Globus pallidus (tissue), 1 donor: ENCODE data around the gene TRPM3.
"Not testable (repeated sequence)": the region's sequence is repeated elsewhere in the genome, so short reads cannot be mapped to it uniquely, and the experiment has no call there.

ENCODE experiments used
- DNase-seq: peaks from one replicate; pipeline ENCODE4 v3.0.0-alpha.2; 2015; ENCODE audit warnings: low spot score

Gene TRPM3

DNA sequence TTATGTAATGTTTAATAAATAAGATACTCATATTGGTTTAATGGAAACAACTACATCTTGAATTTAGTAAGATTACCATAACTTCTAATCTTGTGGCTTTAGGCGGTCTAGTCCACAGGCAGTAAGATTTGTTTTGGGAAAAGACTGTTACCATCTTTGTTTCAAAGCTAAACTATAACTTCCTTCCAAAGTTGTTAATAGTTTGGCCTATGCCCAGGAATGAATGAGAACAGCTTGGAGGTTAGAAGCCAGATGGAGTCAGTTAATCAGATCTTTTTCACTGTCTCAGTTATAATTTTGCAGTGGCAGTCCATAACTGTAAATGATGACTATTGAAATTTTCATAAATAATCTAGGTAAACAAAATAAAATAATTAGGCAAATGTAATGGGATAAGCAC is 465.1 kb downstream of the TRPM3 start:
- DNase-seq, result no peak

- DNase-seq, result no peak
Observed at GRCh38 chr9:70654144-70654543, 467.3 kb downstream of the TRPM3 start.

DNA sequence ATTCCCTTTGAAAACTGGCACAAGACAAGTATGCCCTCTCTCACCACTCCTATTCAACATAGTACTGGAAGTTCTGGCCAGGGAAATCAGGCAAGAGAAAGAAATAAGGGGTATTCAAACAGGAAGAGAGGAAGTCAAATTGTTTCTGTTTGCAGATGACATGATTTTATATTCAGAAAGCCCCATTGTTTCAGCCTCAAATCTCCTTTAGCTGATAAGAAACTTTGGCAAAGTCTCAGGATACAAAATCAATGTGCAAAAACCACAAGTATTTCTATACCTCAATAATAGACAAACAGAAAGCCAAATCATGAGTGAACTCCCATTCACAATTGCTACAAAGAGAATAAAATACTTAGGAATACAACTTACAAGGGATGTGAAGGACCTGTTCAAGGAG is 476.8 kb downstream of the TRPM3 start:
- not testable (repeated sequence) for DNase-seq

- DNase-seq, result no peak
Observed at GRCh38 chr9:70642341-70642740, 479.1 kb downstream of the TRPM3 start.

DNA sequence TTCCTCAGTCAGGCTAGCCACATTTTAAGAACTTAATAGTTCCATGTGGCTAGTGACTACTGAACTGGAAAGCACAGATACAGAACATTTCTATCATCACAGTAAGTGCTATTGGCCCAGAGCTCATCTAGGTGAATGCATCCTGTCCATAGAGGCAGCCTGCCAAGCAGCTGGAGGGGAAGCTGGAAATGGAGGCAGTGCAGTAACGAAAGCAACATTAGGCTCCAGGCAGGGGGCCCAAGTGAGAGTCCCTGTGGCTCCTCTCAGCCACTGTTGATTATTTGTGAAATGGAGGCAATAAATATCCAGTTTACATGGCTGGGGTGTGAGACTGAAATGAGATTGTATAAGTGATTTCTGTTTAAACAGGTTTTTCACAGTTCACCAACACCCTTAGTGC is 479.8 kb downstream of the TRPM3 start:
- no peak for DNase-seq

GRCh38 chr9:70641031-70641430 is 480.4 kb downstream of the TRPM3 start:
- DNase-seq, result no peak

DNA sequence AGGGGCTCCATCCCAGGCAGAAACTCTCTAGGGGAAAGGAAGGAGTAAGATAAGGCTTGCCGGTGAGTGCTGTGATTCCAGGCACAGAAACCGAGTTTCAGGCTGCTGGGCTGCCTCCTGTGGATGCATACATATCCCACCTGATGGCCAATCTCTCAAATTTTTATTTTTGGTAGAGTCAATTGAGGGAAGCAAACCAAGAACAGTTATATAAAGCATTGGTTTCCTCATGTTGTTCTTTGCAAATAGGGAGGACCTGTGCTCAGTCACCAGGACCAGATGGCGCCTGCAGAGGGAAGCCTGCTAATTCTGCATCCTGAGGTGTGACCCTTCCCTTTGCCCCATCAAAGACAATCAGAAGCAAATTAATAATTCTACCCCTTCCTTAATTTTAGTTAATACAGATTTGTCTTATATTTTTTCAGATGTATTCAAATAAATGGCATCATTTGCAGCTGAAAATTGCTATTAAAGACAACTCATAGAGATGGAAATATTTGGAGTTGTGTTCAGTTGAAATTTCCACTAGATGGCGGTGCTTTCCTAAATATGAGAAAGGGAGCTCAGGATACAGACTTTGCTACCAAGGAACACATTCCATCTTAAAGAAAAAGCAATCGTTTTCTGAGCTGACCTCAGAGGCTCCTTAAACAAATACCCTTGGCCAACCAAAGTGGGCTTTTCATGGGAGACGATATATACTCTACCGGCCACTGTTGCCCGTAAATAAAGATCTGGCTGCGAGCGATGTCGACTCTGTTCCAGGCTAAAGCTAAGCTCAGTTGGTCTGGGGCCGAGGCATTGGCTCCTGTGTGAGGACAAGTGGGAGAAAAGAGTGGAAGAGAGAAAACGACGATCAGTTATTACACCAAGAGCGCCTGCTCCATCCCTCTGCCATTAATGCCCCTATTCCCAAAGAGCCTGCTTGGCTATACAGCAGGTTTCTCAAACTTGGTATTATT is 481.3 kb downstream of the TRPM3 start:
- DNase-seq, result peak; percentile 63

GRCh38 chr9:70635790-70636189 is 485.6 kb downstream of the TRPM3 start:
- DNase-seq, result peak; percentile 37

DNA sequence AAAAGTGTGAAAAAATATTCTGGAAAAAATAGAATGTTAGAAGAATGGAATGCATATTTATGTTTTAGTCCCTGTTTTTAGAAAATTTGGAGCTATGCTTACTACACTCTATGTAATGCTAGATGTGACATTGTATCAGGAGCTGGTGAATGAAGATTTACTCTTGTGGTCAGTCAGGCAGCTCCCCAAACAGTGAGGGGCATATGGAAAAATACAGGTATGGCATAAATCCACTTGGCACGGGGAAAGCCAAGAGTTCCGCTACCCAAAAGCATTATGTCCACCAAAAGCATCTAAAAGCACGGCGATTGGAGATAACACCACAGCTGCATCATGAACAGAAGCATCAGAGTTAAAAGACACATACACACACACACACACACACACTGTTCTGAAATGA is 486.7 kb downstream of the TRPM3 start:
- DNase-seq, result no peak

DNA sequence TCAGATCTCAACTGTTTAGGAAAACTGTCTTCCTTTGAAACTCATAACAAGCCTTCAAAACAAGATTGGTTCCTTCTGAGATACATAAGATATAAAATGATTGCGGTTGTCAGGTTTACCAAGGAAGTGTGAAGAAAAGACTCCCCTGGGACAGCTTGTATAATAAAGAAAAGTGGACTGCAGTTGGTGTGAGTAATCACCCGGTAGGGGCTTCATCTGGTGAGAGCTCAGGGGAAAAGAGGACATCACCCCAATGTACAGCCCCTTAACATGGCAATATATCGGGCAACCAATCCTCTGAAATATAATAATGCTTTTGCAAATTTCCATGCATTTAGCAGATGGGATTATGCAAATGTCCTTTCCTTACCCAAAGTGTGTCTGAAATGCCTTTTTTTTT is 490.4 kb downstream of the TRPM3 start:
- no peak for DNase-seq

DNA sequence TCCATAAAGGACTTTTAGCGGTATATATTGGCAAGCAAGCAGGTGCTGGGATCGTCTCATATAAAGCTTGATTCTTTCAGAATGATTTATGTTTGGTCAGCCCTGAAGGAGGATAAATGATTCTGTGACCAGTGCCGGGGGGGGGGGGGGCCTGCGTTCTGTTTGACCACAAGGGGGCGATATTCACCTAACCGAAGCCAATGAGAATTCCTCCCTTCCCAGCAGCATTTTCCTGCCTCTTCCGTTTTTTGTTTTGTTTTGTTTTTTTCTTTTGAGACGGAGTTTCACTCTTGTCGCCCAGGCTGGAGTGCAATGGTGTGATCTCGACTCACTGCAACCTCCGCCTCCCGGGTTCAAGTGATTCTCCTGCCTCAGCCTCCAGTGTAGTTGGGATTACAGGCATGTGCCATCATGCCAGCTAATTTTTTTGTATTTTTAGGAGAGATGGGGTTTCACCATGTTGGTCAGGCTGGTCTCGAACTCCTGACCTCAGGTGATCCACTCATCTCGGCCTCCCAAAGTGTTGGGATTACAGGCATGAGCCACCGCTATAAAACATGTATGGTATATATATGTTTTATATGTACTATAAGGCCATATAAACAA is 492.2 kb downstream of the TRPM3 start:
- not testable (repeated sequence) for DNase-seq

DNA sequence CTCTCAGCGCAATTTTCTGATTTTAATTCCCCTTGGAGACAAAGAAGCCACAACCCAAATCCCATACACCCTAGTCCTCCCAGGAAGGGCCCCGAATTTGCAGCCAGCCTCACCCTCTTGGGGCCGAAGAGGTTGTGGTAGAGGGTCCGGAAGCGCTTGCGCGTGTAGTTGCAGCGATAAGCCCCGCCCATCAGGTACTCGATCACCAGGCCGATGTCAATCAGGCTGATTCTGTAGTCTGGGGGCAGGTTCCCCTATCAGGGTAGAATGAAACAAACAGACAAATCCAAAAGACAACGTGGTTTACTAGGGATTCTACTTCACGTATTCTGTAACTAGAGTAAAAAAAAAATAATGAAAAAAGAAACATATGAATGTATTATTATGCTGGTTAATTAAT is 496.3 kb downstream of the TRPM3 start:
- no peak for DNase-seq

GRCh38 chr9:70618784-70619183 is 502.6 kb downstream of the TRPM3 start:
- no peak for DNase-seq

GRCh38 chr9:70617033-70617828 is 504.2 kb downstream of the TRPM3 start:
- DNase-seq, result no peak

DNA sequence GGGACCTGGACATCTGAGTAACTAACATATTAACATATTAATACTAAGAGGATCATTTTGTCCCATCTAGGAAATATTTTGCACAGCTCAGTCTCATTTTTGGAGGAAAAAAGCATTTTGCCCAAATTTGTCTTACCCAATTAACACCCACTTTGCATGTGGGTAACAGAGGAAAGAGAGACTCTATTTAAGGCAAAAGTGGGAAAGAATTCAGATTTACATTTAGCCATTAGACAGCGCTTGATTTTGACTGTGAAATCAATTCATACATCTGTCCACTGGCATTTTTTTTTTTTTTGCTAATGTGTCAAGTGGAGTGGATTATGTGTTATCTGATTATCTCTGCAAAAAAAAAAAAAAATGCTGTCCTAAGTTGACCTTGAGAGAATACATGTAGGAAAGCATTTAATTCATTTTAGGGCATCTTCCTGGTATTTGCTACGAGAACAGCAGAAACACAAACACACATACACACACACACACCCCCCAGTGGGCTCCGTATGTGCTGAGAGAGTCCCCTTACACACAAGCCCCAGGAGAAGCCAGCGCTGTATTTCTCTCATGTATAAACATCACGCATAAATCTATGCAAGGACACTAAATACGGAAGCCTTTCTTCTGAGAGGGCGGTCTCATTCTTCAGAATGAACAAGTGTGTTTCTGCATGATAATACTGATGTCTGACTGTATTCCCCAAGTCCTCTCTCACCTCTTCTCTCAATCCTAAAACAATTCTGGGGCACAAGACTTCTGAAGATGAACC is 505.0 kb downstream of the TRPM3 start:
- DNase-seq, result no peak

DNA sequence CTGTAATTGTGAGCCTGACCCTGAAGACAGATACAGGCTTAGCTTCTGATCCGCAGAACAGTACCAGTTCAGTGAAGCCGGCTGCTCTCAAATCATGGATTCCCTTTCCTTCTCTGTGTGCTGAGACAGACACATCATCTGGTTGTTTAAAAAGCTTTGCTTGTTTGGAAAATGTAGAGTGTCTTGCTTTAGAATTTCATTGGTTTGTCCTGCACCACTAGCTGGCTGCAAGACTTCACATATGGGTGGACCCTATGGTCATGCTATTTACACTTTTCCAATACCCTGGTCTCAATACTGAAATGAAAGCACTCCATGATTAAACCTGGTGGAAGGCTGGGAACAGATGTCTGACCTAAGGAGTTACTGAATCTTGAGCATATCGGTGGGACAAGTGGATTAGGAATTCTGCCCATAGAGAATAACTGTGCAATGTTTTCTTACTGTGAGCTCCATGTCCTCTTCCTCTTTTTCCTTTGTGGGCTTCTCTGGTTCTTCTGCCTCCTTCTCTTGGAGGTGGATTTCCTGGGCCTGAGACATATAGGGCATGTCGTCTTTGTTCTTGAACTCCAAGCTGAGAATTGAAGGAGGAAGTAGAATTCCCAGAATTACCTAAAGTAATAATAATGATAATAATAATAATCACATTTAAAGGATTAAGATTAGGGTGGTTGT is 505.8 kb downstream of the TRPM3 start:
- no peak for DNase-seq

- peak; percentile 79 for DNase-seq
Observed at GRCh38 chr9:70614786-70615463, 506.5 kb downstream of the TRPM3 start.

GRCh38 chr9:70613024-70613768 is 508.2 kb downstream of the TRPM3 start:
- no peak for DNase-seq

DNA sequence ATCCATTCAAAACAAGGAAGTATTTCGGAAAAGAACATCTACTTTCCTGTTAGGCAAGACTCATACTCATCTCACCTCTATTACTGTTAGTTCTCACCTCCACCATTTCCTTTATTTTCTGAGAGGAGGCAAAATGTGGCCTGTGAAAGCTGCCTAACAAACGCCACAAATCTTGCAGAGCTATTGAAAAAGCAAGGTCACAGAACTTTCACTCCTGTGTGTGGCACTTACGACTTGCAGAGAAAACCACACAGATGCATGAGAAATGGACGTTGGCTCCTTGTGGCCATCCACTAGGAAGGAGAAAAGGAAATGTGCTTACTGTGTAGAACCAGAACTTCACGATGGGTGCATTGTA is 511.2 kb downstream of the TRPM3 start:
- no peak for DNase-seq
